Measurements from ENCODE around the gene SLC25A1.

SLC25A1 gene

DNA sequence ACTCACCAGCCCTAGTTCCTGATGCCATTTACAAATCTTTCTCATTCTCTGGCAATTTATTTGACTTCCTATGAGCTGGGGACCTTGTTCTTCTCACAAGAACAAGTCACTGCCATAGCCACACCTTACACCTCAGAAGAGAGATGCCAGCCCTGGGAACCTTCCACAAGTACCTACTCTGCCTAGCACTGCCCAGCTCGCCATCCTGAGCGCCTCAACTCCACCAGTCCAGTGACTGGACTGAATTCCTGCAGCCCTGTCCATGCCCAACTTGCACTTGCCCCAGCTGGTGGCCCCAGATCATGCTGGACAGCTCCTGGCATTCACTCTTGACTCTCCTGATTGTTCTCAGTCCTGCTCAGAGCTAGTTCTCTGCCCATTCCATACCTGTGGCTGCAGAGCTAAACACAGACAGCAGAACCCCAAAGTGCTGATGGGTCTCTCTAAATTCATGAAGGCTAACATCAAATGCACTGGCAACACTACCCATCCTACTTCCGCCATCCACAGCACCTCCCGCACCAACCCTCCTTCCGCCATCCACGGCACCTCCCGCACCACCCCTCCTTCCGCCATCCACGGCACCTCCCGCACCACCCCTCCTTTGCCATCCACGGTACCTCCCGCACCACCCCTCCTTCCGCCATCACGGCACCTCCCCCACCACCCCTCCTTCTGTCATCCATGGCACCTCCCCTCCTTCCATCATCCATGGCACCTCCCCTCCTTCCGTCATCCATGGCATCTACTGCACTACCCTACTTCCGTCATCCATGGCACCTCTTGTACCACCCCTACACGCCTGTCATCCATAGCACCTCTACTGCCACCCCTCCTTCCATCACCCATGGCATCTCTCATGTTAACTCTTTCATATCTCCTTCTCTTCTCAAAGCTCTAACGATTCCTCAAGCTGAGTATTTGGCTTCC, 23.6 kb upstream of the SLC25A1 start:
- DNase-seq (ENCODE audit: low read depth), result no peak
- H3K4me3 ChIP-seq (ENCODE audit: low read depth, low read length), result no peak overlapping the region
- in situ Hi-C loops (cut with HindIII; ENCODE audit: low sequenced_read_pairs), result no loop called here
- TF ChIP-seq CTCF (IDR thresholded peaks at IDR 0.05; ENCODE audit: low read depth, low read length, missing control alignments), result no peak

DNA sequence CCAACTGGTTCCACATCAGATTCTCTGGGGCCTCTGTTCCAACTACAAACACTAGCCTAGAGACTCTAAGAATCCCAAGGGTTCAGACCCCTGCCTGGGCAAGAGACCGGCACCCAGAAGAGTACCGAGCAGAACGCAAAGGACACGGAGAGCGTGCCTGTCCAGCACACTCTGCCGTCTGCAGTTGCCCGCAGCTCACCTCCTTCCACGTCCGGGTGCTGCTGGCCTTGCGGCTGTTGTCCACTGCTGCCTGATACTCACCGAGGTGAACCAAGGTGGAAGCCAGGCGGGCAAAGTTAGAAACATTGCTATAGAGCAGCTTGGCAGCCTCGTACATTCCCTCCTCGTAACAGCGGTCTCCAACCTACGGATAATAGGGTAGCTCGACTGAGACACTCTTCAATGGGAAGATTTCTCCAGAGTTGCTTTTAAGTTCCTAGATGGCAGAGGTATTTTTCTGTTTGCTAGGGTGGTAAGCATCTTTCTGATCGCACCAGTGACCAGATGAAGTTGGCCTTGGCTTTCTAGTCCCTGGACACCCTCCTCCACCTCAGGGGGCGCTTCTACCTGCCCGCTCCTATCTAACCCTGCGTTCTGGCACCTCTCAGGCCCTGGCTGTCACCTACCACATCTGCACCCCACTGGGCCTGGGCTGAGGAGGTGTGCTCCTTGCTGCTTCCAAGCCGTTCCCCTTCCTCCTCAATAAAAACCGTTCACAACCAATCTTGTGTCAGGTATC, 22.8 kb upstream of the SLC25A1 start:
- no peak overlapping the region for H3K4me3 ChIP-seq (ENCODE audit: low read depth, low read length)
- no peak for DNase-seq (ENCODE audit: low read depth)
- in situ Hi-C loops (cut with HindIII; ENCODE audit: low sequenced_read_pairs), result no loop called here
- no peak for TF ChIP-seq CTCF (IDR thresholded peaks at IDR 0.05; ENCODE audit: low read depth, low read length, missing control alignments)

GRCh38 chr22:19199479-19199878, 20.9 kb upstream of the SLC25A1 start:
- in situ Hi-C loops (cut with HindIII; ENCODE audit: low sequenced_read_pairs), result no loop called here
- no peak for TF ChIP-seq CTCF (IDR thresholded peaks at IDR 0.05; ENCODE audit: low read depth, low read length, missing control alignments)
- H3K4me3 ChIP-seq (ENCODE audit: low read depth, low read length), result no peak overlapping the region
- DNase-seq (ENCODE audit: low read depth), result no peak

- no peak overlapping the region for H3K4me3 ChIP-seq (ENCODE audit: low read depth, low read length)
- TF ChIP-seq CTCF (IDR thresholded peaks at IDR 0.05; ENCODE audit: low read depth, low read length, missing control alignments), result no peak
- in situ Hi-C loops (cut with HindIII; ENCODE audit: low sequenced_read_pairs), result no loop called here
- DNase-seq (ENCODE audit: low read depth), result no peak
These were observed 19.7 kb upstream of the SLC25A1 start for GRCh38 chr22:19197997-19198865.

- no peak for TF ChIP-seq CTCF (IDR thresholded peaks at IDR 0.05; ENCODE audit: low read depth, low read length, missing control alignments)
- in situ Hi-C loops (cut with HindIII; ENCODE audit: low sequenced_read_pairs), result no loop called here
- no peak overlapping the region for H3K4me3 ChIP-seq (ENCODE audit: low read depth, low read length)
- DNase-seq (ENCODE audit: low read depth), result no peak
These were observed 18.5 kb upstream of the SLC25A1 start for GRCh38 chr22:19196841-19197612.

Measured in astrocyte of the cerebellum (primary cell).